ENCODE data around the gene GTSF1L.

DNA sequence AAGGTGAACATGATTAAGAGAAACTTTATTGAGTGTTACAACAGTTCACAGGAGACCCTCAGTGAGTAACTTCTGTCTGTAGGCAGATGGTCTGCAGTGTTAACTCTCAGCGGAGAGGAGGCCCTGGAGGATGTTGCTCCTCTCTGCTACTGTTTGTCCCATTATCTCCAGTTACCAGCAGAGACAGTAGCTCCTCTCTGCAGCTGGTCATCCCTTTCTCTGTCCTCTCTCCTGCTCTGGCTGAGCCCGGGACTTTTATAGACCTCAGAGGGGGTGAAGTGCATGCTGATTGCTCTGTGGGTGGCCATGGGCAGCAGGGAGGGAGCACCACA, 5.7 kb downstream of the GTSF1L start:
- TF ChIP-seq ZNF274 (IDR thresholded peaks at IDR 0.05; ENCODE audit: low read depth, low read length) = no peak
- no peak for TF ChIP-seq YY1 (IDR thresholded peaks at IDR 0.05; ENCODE audit: insufficient read depth, insufficient read length)
- TF ChIP-seq SUZ12 (IDR thresholded peaks at IDR 0.05; ENCODE audit: extremely low read depth, insufficient read depth, insufficient read length) = no peak
